Neuronal stem cell (in vitro differentiated cells): ENCODE results near the gene PTPRCAP.

ENCODE experiments used
- DNase-seq: peaks from one replicate; pipeline ENCODE4 v3.0.0-alpha.2; 2013; ENCODE audit warnings: low spot score
- H2AFZ ChIP-seq: one replicate; pipeline ENCODE4 v1.6.1; 2013; ENCODE audit warnings: mild to moderate bottlenecking, low read length, inconsistent platforms
- H2AK5ac ChIP-seq: 2 replicates; pipeline ENCODE4 v1.6.1; 2013; ENCODE audit warnings: low read depth, mild to moderate bottlenecking, inconsistent platforms, low read length, moderate library complexity, mixed read lengths
- H2BK120ac ChIP-seq: 2 replicates; pipeline ENCODE4 v1.6.1; 2013; ENCODE audit warnings: low read depth, mild to moderate bottlenecking, inconsistent platforms, low read length, moderate library complexity, mixed read lengths
- H2BK12ac ChIP-seq: one replicate; pipeline ENCODE4 v1.6.1; 2013; ENCODE audit warnings: low read length, inconsistent platforms
- H2BK15ac ChIP-seq: 2 replicates; pipeline ENCODE4 v1.6.1; 2013; ENCODE audit warnings: mild to moderate bottlenecking, low read length, inconsistent platforms, mixed read lengths
- H2BK5ac ChIP-seq: one replicate; pipeline ENCODE4 v1.6.1; 2013; ENCODE audit warnings: inconsistent platforms, mild to moderate bottlenecking, low read length, moderate library complexity
- H3K14ac ChIP-seq: one replicate; pipeline ENCODE4 v1.6.1; 2013; ENCODE audit warnings: low read length, inconsistent platforms
- H3K18ac ChIP-seq: 2 replicates; pipeline ENCODE4 v1.6.1; 2013; ENCODE audit warnings: low read length, inconsistent platforms
- H3K23ac ChIP-seq: 2 replicates; pipeline ENCODE4 v1.6.1; 2013; ENCODE audit warnings: low read depth, mild to moderate bottlenecking, mixed read lengths, low read length, inconsistent platforms; ENCODE audit not compliant: poor library complexity
- H3K27ac ChIP-seq: replicated peaks from 3 replicates; pipeline ENCODE4 v1.5.1; 2013; ENCODE audit warnings: low read length, inconsistent platforms
- H3K27me3 ChIP-seq, 3 experiments: 2 replicates each; pipeline ENCODE4 v1.6.1; 2013; ENCODE audit warnings: low read length in 3 of 3, mild to moderate bottlenecking in 2 of 3, inconsistent platforms in 1 of 3, low read depth in 1 of 3, mixed read lengths in 1 of 3, moderate library complexity in 1 of 3; ENCODE audit not compliant: control insufficient read depth in 3 of 3, insufficient read depth in 3 of 3
- H3K36me3 ChIP-seq, 2 donors: replicated peaks in 1 of 2; 2 replicates each; pipeline ENCODE4 v1.6.1; 2013; ENCODE audit warnings: low read length in 2 of 2; ENCODE audit not compliant: control insufficient read depth in 2 of 2, insufficient read depth in 2 of 2
- H3K4ac ChIP-seq: 2 replicates; pipeline ENCODE4 v1.6.1; 2013; ENCODE audit warnings: inconsistent platforms, mild to moderate bottlenecking, low read length, moderate library complexity
- H3K4me1 ChIP-seq, 2 donors: 1 replicate in 1 of 2; 2 replicates in 1 of 2; pipeline ENCODE4 v1.6.1; 2013; ENCODE audit warnings: low read length in 2 of 2, low read depth in 1 of 2; ENCODE audit not compliant: control insufficient read depth in 2 of 2, insufficient read depth in 1 of 2
- H3K4me2 ChIP-seq: one replicate; pipeline ENCODE4 v1.6.1; 2013; ENCODE audit warnings: mild to moderate bottlenecking, low read length, inconsistent platforms; ENCODE audit not compliant: insufficient read depth, poor library complexity, severe bottlenecking
- H3K4me3 ChIP-seq, 2 donors: 2 replicates each; pipeline ENCODE4 v1.5.1; 2013; ENCODE audit warnings: low read length in 2 of 2, mild to moderate bottlenecking in 2 of 2, inconsistent platforms in 1 of 2, moderate library complexity in 1 of 2
- H3K79me1 ChIP-seq: one replicate; pipeline ENCODE4 v1.6.1; 2013; ENCODE audit warnings: low read depth, mild to moderate bottlenecking, inconsistent platforms, low read length, moderate library complexity
- H3K9ac ChIP-seq: one replicate; pipeline ENCODE4 v1.6.1; 2013; ENCODE audit warnings: mild to moderate bottlenecking, low read depth, low read length, inconsistent platforms; ENCODE audit not compliant: poor library complexity
- H3K9me3 ChIP-seq, 2 donors: replicated peaks in 1 of 2; 2 replicates each; pipeline versions ENCODE3 to v1.6.1; 2013; ENCODE audit warnings: low read length in 2 of 2, mild to moderate bottlenecking in 2 of 2, inconsistent platforms in 1 of 2, low read depth in 1 of 2, mixed read lengths in 1 of 2, moderate library complexity in 1 of 2; ENCODE audit not compliant: control insufficient read depth in 2 of 2, insufficient read depth in 1 of 2
- H4K8ac ChIP-seq: one replicate; pipeline ENCODE4 v1.6.1; 2013; ENCODE audit warnings: low read depth, mild to moderate bottlenecking, inconsistent platforms, low read length, moderate library complexity
- H4K91ac ChIP-seq: one replicate; pipeline ENCODE4 v1.6.1; 2013; ENCODE audit warnings: low read length, low read depth, mild to moderate bottlenecking, inconsistent platforms; ENCODE audit not compliant: poor library complexity
- WGBS, 2 donors: extraction: QIAGEN DNeasy Blood & Tissue Kit; methylation state at CpG; one replicate each; pipeline ENCODE4 v1.1.7; 2013; ENCODE audit warnings: missing lambda C conversion rate in 2 of 2, mixed read lengths in 1 of 2; ENCODE audit not compliant: insufficient read length in 2 of 2, insufficient replicate concordance in 1 of 2; ENCODE audit errors: extremely low coverage in 2 of 2; 5-methylcytosine and 5-hydroxymethylcytosine counted together

PTPRCAP gene

DNA sequence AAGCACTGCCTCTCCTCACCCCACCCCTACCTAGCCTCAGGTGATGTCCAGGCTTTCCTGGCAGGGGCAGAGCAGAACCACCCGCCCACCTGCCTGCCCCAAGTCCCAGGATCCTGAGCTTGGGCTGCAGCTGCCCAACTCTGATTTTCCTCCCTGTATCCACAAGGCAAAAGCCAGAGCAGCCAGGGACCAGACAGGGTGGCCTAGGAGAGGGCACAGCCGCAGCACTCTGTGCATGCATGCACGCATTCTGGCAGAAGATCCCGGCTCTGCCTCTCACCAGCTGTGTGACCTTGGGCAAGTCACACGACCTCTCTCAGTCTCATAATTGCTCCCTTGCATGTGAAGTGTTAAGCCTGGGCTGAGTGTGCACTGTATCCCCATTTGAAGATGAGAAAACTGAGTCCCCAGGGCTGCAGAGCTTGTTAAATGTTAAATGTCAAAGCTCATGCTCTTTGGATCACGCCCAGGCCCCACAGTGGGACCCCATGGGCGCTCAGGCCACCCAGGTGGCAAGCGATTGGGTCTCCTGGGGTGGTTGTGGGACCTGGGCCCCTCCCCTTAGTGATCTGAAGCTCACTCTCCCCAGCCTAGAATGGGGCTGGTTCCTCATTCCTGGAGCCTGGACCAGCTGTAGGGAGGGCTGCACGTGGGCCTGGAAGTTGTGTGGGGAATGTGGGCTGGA, 24.8 kb downstream of the PTPRCAP start:
- H3K4me2 ChIP-seq: no peak overlapping the region
- peak overlapping the region; percentile 81 for H3K18ac ChIP-seq
- H2AFZ ChIP-seq: no peak overlapping the region
- H3K27ac ChIP-seq: no peak overlapping the region
- H4K91ac ChIP-seq: peak overlapping the region; percentile 8
- H3K79me1 ChIP-seq: peaks cover 1% of the 10 kb centered on the region
- H3K9me3 ChIP-seq: no peaks in the 10 kb centered on the region
- no peak overlapping the region for H2BK12ac ChIP-seq
- H3K27me3 ChIP-seq: peaks cover 0 to 18% (median 2%) of the 10 kb centered on the region in 3 experiments
- no peak overlapping the region for H3K23ac ChIP-seq
- H3K14ac ChIP-seq: peak overlapping the region; percentile 79
- H3K4me1 ChIP-seq: peaks cover 6 to 20% of the 10 kb centered on the region in 2 donors
- no peak overlapping the region for H4K8ac ChIP-seq
- H2BK15ac ChIP-seq: peak overlapping the region; percentile 15
- peak overlapping the region; percentile 44 for H2AK5ac ChIP-seq
- H2BK5ac ChIP-seq: no peak overlapping the region
- no peak overlapping the region for H3K4me3 ChIP-seq
- H3K36me3 ChIP-seq: no peaks in the 10 kb centered on the region
- no peak overlapping the region for H3K9ac ChIP-seq
- WGBS, 2 donors: no CpG with 5 or more reads among the region's 9 CpGs
- no peak overlapping the region for H3K4ac ChIP-seq
- H2BK120ac ChIP-seq: no peak overlapping the region
- no peak for DNase-seq

GRCh38 chr11:67411785-67412152, 25.7 kb downstream of the PTPRCAP start:
- WGBS, 2 donors: no CpG with 5 or more reads among the region's 7 CpGs
- DNase-seq: no peak
- Histone ChIP-seq H3K18ac (peak overlapping the region; percentile 72), H3K4ac (no peak overlapping the region), H2AFZ (no peak overlapping the region), H3K27me3 (peaks cover 0 to 16% (median 2%) of the 10 kb centered on the region in 3 experiments), H3K9ac (no peak overlapping the region), H2BK120ac (peak overlapping the region; percentile 39), H3K23ac (no peak overlapping the region), H4K91ac (no peak overlapping the region), H2BK5ac (no peak overlapping the region), H3K4me3 (no peak overlapping the region), H3K36me3 (no peaks in the 10 kb centered on the region), H3K79me1 (peaks cover under 1% of the 10 kb centered on the region), H3K4me1 (peaks cover 6 to 20% of the 10 kb centered on the region in 2 donors), H3K27ac (no peak overlapping the region), H3K4me2 (no peak overlapping the region), H3K9me3 (no peaks in the 10 kb centered on the region), H2BK15ac (peak overlapping the region; percentile 60), H4K8ac (no peak overlapping the region), H2BK12ac (no peak overlapping the region), H2AK5ac (peak overlapping the region; percentile 44), H3K14ac (no peak overlapping the region)

- H3K27me3 ChIP-seq: peaks cover 0 to 12% (median 2%) of the 10 kb centered on the region in 3 experiments
- H3K14ac ChIP-seq: no peak overlapping the region
- no peaks in the 10 kb centered on the region for H3K36me3 ChIP-seq
- H3K4me3 ChIP-seq: no peak overlapping the region
- DNase-seq: no peak
- peak overlapping the region; percentile 30 for H3K4ac ChIP-seq
- H2BK120ac ChIP-seq: peak overlapping the region; percentile 39
- no peak overlapping the region for H2BK12ac ChIP-seq
- H2AFZ ChIP-seq: no peak overlapping the region
- H3K79me1 ChIP-seq: peaks cover 2% of the 10 kb centered on the region
- H2BK15ac ChIP-seq: peak overlapping the region; percentile 60
- no peak overlapping the region for H3K23ac ChIP-seq
- no peak overlapping the region for H3K4me2 ChIP-seq
- no peak overlapping the region for H2BK5ac ChIP-seq
- H3K9me3 ChIP-seq: no peaks in the 10 kb centered on the region
- no peak overlapping the region for H4K91ac ChIP-seq
- H3K27ac ChIP-seq: no peak overlapping the region
- peaks cover 3 to 20% of the 10 kb centered on the region in 2 donors for H3K4me1 ChIP-seq
- H3K9ac ChIP-seq: peak overlapping the region; percentile 12
- no CpG with 5 or more reads among the region's 17 CpGs for WGBS, 2 donors
- H3K18ac ChIP-seq: peak overlapping the region; percentile 45
- peak overlapping the region; percentile 79 for H2AK5ac ChIP-seq
- no peak overlapping the region for H4K8ac ChIP-seq
Measured at GRCh38 chr11:67410984-67411784, 26.3 kb downstream of the PTPRCAP start.

DNA sequence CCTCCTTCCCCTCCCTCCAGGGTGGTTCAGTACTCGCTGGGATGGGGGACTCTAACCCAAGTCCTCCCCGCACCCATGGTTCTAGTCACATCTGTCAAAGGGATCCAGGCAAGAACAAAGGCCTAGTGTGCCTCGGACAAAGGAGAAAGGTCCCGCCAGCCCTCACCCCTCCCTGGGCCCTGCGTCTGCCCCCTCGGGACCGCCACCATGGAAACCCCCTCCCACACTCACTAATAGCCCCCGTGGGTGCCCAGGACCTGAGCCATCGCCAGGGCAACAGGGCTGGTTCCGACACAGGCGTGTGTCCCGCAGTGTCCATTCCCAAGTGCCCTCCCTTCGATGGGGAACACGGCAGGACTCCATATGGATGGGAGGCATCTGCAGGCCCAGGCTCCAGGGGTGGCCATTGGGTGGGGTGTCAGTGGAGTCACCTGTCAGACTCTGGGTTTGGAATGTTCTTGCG, 27.1 kb downstream of the PTPRCAP start:
- peaks cover 2% of the 10 kb centered on the region for H3K79me1 ChIP-seq
- H3K36me3 ChIP-seq: no peaks in the 10 kb centered on the region
- H2BK12ac ChIP-seq: no peak overlapping the region
- no peak overlapping the region for H3K14ac ChIP-seq
- H3K4me2 ChIP-seq: no peak overlapping the region
- H3K18ac ChIP-seq: peak overlapping the region; percentile 89
- WGBS, 2 donors: no CpG with 5 or more reads among the region's 15 CpGs
- no peak overlapping the region for H3K23ac ChIP-seq
- H2BK15ac ChIP-seq: no peak overlapping the region
- H3K4me3 ChIP-seq: no peak overlapping the region
- H3K27me3 ChIP-seq: peaks cover 0 to 9% (median 2%) of the 10 kb centered on the region in 3 experiments
- H3K9me3 ChIP-seq: no peaks in the 10 kb centered on the region
- H3K4me1 ChIP-seq: peaks cover 3 to 18% of the 10 kb centered on the region in 2 donors
- H2BK5ac ChIP-seq: no peak overlapping the region
- H2BK120ac ChIP-seq: no peak overlapping the region
- no peak overlapping the region for H3K9ac ChIP-seq
- no peak overlapping the region for H4K8ac ChIP-seq
- no peak overlapping the region for H4K91ac ChIP-seq
- no peak overlapping the region for H3K27ac ChIP-seq
- DNase-seq: no peak
- peak overlapping the region; percentile 79 for H2AK5ac ChIP-seq
- H3K4ac ChIP-seq: no peak overlapping the region
- no peak overlapping the region for H2AFZ ChIP-seq
